Loucy (cell line): Measurements from ENCODE around the gene TCTN1.

Experiments used
- H2AFZ ChIP-seq: fragments of 200-600 bp; sonication (generic); 2 replicates; pipeline ENCODE4 v1.6.0; 2016; ENCODE audit warnings: antibody characterized with exemption, mild to moderate bottlenecking, low read length, moderate library complexity
- H3F3A ChIP-seq: fragments of 200-600 bp; 2 replicates; pipeline ENCODE4 v1.6.0; 2016; ENCODE audit warnings: antibody characterized with exemption, low read depth, mild to moderate bottlenecking
- H3K27me3 ChIP-seq: fragments of 200-600 bp; sonication (generic); 2 replicates; pipeline ENCODE4 v1.6.1; 2014; ENCODE audit warnings: low read length, mild to moderate bottlenecking; ENCODE audit not compliant: insufficient read depth, poor library complexity, severe bottlenecking
- H3K36me3 ChIP-seq: fragments of 200-600 bp; sonication (generic); 2 replicates; pipeline ENCODE4 v1.6.1; 2016; ENCODE audit warnings: low read length; ENCODE audit not compliant: insufficient read depth
- H3K4me1 ChIP-seq: fragments of 200-600 bp; sonication (generic); 2 replicates; pipeline ENCODE4 v1.5.1; 2014; ENCODE audit warnings: low read length, mild to moderate bottlenecking; ENCODE audit not compliant: insufficient read depth, poor library complexity, severe bottlenecking
- H3K4me2 ChIP-seq: fragments of 200-600 bp; sonication (generic); 2 replicates; pipeline ENCODE4 v1.6.0; 2014; ENCODE audit warnings: antibody characterized with exemption, low read length, low read depth, mild to moderate bottlenecking; ENCODE audit not compliant: poor library complexity, severe bottlenecking
- H3K4me3 ChIP-seq: fragments of 200-600 bp; sonication (generic); 2 replicates; pipeline ENCODE4 v1.5.1; 2014; ENCODE audit warnings: low read length, mild to moderate bottlenecking, mixed read lengths; ENCODE audit not compliant: poor library complexity, severe bottlenecking
- H3K79me2 ChIP-seq: fragments of 200-600 bp; sonication (generic); 2 replicates; pipeline ENCODE4 v1.6.1; 2014; ENCODE audit warnings: low read length; ENCODE audit not compliant: insufficient read depth
- H3K9ac ChIP-seq: fragments of 200-600 bp; sonication (generic); 2 replicates; pipeline ENCODE4 v1.6.0; 2014; ENCODE audit warnings: mild to moderate bottlenecking, low read depth, low read length, moderate library complexity; ENCODE audit not compliant: poor library complexity, severe bottlenecking
- H3K9me2 ChIP-seq: fragments of 200-600 bp; sonication (generic); replicated peaks from 2 replicates; pipeline ENCODE4 v1.6.1; 2016; ENCODE audit warnings: low read depth, low read length, mixed read lengths
- H3K9me3 ChIP-seq: fragments of 200-600 bp; sonication (generic); 2 replicates; pipeline ENCODE4 v1.6.1; 2014; ENCODE audit warnings: mild to moderate bottlenecking, antibody characterized with exemption, low read length, low read depth; ENCODE audit not compliant: insufficient read depth
- H4K20me1 ChIP-seq: fragments of 200-600 bp; sonication (generic); 2 replicates; pipeline ENCODE4 v1.6.0; 2014; ENCODE audit warnings: antibody characterized with exemption, low read length, mild to moderate bottlenecking; ENCODE audit not compliant: insufficient read depth, poor library complexity, severe bottlenecking
- CTCF ChIP-seq: fragments of 200-600 bp; sonication (generic); conservative IDR thresholded peaks from 2 replicates; pipeline ENCODE4 v1.5.1; 2014; ENCODE audit warnings: mild to moderate bottlenecking, antibody characterized with exemption, low read length
- EZH2phosphoT487 ChIP-seq: fragments of 200-600 bp; IDR thresholded peaks from 2 replicates; pipeline ENCODE4 v1.6.1; 2018; ENCODE audit warnings: antibody characterized with exemption, mild to moderate bottlenecking, moderate library complexity, borderline replicate concordance

Gene TCTN1

GRCh38 chr12:110698171-110698902 is 84.4 kb downstream of the TCTN1 start:
- no peaks in the 10 kb centered on the region for H3F3A ChIP-seq
- no peaks in the 10 kb centered on the region for H4K20me1 ChIP-seq
- H3K4me3 ChIP-seq = no peak overlapping the region
- TF ChIP-seq CTCF (peak; percentile 80), EZH2phosphoT487 (no peak)
- no peaks in the 10 kb centered on the region for H3K9me3 ChIP-seq
- no peaks in the 10 kb centered on the region for H3K79me2 ChIP-seq
- H3K4me1 ChIP-seq = no peaks in the 10 kb centered on the region
- peak overlapping the region; percentile 90 for H2AFZ ChIP-seq
- H3K4me2 ChIP-seq = no peak overlapping the region
- H3K9ac ChIP-seq = no peak overlapping the region
- no peaks in the 10 kb centered on the region for H3K27me3 ChIP-seq
- H3K9me2 ChIP-seq = no peaks in the 10 kb centered on the region
- no peaks in the 10 kb centered on the region for H3K36me3 ChIP-seq
